GM18951 (cell line): ENCODE data around the gene PRKN.

Source experiments
- POLR2A ChIP-seq: IDR thresholded peaks from 4 replicates; pipeline ENCODE4 v1.6.1; 2011; ENCODE audit warnings: mild to moderate bottlenecking; ENCODE audit not compliant: insufficient read length, insufficient read depth; ENCODE audit errors: extremely low read depth
- in situ Hi-C: fragments of 300-500 bp; cut with MboI; formaldehyde crosslinking; loops from one replicate; pipeline ENCODE4 v1.12.0; 2022; ENCODE audit warnings: low sequenced_read_pairs, mixed read lengths, inconsistent platforms; ENCODE audit not compliant: unreplicated experiment

PRKN gene

GRCh38 chr6:161455848-161456247 lies 1271.7 kb downstream of the PRKN start:
- in situ Hi-C loops, result no loop called here
- TF ChIP-seq POLR2A, result no peak

DNA sequence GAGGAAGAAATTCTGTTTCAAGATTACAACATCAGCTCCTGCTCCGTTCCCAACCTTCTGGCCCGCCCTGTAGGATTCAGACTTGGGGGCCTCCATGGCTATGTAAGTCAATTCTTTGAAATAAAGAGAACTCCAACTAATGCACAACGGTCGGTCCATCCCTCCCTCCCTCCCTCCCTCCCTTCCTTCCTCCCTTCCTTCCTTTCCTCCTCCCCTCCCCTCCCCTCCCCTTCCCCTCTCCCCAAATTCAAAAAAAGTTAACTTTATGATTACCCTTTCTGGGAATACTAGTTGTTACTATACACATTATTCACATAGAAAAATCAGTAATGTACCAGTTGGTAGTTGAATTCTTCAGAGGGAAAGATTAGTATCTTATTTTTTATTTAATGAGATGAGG lies 1274.0 kb downstream of the PRKN start:
- no peak for TF ChIP-seq POLR2A
- in situ Hi-C loops, result no loop called here

DNA sequence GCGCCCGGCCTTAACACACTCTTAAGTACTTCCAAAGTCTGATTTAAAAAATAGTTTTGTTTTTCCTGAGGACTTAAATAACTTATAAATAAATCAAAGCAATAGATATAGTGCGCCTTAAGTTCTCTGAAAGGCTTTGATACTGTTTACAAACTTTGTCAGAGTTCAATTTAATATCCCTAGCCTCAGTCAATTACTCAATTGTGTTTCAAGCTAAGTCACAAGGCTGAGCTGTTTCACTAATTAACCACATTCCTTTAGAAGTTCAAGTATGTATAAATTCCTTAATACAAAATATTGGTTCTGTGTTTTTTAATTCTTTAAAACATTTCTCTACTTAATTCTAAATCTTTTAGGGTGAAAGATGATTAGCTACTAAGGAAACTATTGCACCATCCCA lies 1275.3 kb downstream of the PRKN start:
- no peak for TF ChIP-seq POLR2A
- in situ Hi-C loops, result no loop called here

- no peak for TF ChIP-seq POLR2A
- in situ Hi-C loops, result no loop called here
Observed at GRCh38 chr6:161449521-161449920, 1278.0 kb downstream of the PRKN start.

GRCh38 chr6:161446949-161447348 lies 1280.6 kb downstream of the PRKN start:
- in situ Hi-C loops, result no loop called here
- TF ChIP-seq POLR2A, result no peak

- in situ Hi-C loops, result no loop called here
- TF ChIP-seq POLR2A, result no peak
Observed at GRCh38 chr6:161446296-161446925, 1281.2 kb downstream of the PRKN start.

DNA sequence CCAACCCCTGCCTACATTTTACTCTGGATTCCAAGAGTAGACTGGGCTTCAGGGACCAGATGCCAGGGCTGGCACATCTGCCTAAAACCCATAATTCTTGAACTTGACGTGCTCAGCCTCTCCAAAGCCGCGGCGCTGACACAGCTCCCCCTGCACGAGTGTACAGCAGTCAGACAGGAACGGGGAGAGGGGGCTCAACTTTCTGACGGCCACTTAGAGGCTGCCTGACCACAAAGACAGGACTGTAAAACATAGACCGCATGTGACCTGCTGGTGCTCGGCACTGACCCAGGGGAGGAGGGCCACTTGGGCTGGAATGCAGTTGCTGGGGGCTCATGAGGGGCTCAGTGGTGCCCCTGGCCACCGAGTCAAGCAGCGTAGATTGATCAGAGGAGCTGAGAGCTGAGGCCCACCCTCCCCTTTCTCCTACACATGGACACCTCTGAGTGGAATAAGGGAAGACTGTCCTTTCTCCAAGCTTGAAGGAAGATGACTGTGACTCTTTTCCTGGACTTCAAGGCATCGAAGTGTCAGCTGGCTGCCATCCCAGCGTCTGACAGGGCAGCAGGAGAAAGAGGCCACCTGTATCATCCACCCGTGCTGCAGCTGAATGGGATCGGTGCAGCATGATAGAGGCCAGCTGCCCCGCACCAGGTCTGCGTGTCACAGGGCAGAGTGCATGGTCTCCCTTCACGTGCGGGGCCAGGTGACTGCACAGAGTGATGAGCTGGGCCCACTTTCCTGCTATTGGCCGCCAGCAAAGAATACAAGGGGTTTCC lies 1282.4 kb downstream of the PRKN start:
- no peak for TF ChIP-seq POLR2A
- in situ Hi-C loops, result no loop called here

- no peak for TF ChIP-seq POLR2A
- in situ Hi-C loops, result no loop called here
Observed at GRCh38 chr6:161444464-161444863, 1283.1 kb downstream of the PRKN start.

- TF ChIP-seq POLR2A, result no peak
- in situ Hi-C loops, result no loop called here
Observed at GRCh38 chr6:161443848-161444247, 1283.7 kb downstream of the PRKN start.

DNA sequence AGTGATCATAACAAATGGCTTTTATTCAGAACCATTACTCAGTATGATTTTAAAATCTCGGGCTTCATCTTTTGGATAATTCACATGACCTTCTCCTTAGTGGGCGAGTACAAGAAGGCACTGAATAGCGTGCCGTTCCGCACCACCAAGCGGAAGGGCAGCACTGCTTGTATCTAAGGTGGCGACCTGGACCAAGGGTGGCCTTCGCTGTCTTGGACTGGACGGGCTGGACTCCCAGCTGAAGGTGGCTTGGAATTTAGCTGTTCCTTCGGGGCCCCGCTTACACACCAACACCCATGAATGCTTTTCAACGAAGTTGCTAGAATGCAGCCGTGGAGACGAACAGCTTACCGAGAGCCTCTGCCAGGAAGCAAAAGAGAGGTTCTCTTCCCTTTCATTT lies 1285.1 kb downstream of the PRKN start:
- TF ChIP-seq POLR2A, result no peak
- in situ Hi-C loops, result no loop called here

- in situ Hi-C loops, result no loop called here
- TF ChIP-seq POLR2A, result no peak
Observed at GRCh38 chr6:161440299-161440698, 1287.3 kb downstream of the PRKN start.

GRCh38 chr6:161439093-161439492 lies 1288.5 kb downstream of the PRKN start:
- no peak for TF ChIP-seq POLR2A
- in situ Hi-C loops, result no loop called here

DNA sequence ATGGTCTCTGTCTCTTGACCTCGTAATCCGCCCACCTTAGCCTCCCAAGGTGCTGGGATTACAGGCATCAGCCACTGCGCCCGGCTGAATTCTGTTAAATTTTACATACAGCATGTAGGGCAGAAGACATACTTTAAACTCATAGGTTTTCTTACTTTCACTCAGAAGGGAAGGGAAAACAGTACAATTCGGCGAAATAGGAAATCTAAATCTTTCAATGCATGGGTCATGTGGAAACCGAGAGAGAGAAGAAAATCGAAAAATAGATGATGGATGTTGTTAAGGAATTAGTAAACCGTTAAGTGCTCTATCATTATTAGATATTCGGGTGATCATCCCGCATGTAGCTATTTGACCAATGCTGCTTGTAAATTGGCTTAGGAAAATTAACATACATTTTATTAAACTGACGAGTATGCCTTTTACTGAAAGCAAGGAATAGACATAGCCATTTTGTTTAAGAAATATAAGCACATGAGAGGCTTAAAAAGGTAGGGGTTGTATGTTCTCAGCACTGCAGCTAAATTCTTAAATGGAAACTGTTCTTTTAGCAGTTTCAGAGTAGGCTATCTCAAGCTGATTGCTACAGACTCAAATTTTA lies 1289.0 kb downstream of the PRKN start:
- in situ Hi-C loops, result no loop called here
- no peak for TF ChIP-seq POLR2A

- in situ Hi-C loops, result no loop called here
- no peak for TF ChIP-seq POLR2A
Observed at GRCh38 chr6:161437851-161438250, 1289.7 kb downstream of the PRKN start.
